Gastrocnemius medialis (tissue), 4 donors: Measurements from ENCODE around the gene THNSL1.

Experiments used
- POLR2A ChIP-seq, 2 donors: fragments of 450-650 bp; IDR thresholded peaks; one replicate each; pipeline ENCODE4 v1.6.1; 2017; ENCODE audit warnings: antibody characterized with exemption in 2 of 2, mild to moderate bottlenecking in 2 of 2, moderate library complexity in 2 of 2
- TF ChIP-seq, protein P1 (sequence below), 5 experiments: fragments of 450-650 bp in 3 of 5; fragments of 200-600 bp in 2 of 5; sonication (generic) in 2 of 5; IDR thresholded peaks in 4 of 5; conservative IDR thresholded peaks in 1 of 5; 1 replicate in 4 of 5; 2 replicates in 1 of 5; pipeline ENCODE4 v1.5.1; 2016 to 2019; ENCODE audit warnings: antibody characterized with exemption in 5 of 5, mild to moderate bottlenecking in 3 of 5, moderate library complexity in 3 of 5

- TF ChIP-seq POLR2A (IDR thresholded peaks at IDR 0.05): no peak
- TF ChIP-seq, protein P1, sequence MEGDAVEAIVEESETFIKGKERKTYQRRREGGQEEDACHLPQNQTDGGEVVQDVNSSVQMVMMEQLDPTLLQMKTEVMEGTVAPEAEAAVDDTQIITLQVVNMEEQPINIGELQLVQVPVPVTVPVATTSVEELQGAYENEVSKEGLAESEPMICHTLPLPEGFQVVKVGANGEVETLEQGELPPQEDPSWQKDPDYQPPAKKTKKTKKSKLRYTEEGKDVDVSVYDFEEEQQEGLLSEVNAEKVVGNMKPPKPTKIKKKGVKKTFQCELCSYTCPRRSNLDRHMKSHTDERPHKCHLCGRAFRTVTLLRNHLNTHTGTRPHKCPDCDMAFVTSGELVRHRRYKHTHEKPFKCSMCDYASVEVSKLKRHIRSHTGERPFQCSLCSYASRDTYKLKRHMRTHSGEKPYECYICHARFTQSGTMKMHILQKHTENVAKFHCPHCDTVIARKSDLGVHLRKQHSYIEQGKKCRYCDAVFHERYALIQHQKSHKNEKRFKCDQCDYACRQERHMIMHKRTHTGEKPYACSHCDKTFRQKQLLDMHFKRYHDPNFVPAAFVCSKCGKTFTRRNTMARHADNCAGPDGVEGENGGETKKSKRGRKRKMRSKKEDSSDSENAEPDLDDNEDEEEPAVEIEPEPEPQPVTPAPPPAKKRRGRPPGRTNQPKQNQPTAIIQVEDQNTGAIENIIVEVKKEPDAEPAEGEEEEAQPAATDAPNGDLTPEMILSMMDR (IDR thresholded peaks at IDR 0.05 in 4 of 5, conservative IDR thresholded peaks at IDR 0.05 in 1 of 5): no peak
Measured at GRCh38 chr10:24979685-24980084, 36.7 kb upstream of the THNSL1 start.
